Stimulated activated CD4-positive, alpha-beta T cell treated with anti-CD3 and anti-CD28 coated beads, Interleukin-1b, Interleukin-23, amount 100 ng/mL, for 48 hours (primary cell): ENCODE measurements around the gene CACNA2D4.
"Not testable (repeated sequence)": the region's sequence is repeated elsewhere in the genome, so short reads cannot be mapped to it uniquely, and the experiment has no call there.

Experiments used
- DNase-seq: peaks from one replicate; pipeline ENCODE4 v3.0.0-alpha.2; 2020

The CACNA2D4 gene

DNA sequence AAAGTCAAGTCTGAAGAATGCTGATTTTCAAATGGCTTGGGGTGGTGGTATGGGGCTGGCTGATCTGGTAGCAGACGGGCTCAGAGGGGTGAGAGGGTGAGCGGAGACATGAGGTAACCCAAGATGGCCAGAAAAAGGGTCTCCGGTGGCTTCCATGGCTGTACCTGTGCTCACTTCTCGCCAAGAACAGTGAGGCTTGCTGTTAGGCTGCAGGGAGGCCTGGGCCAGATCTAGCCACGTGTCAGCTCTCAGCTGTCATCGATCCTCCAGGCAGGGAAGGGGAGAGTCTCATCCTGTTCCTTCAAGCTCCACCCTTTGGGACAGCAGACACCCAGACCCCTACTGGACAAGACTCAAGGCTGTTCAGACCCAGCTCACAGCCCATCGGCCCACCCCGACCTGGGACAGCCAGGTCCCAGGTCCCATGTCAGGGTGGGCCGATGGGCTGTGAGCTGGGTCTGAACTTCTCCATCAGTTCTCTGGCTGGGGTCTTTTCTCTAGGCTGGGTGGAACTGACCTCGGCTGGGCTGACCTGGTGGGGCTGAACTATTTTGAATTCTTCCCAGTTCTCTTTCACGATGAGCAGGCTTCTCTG, 89.0 kb downstream of the CACNA2D4 start:
- DNase-seq = no peak

- no peak for DNase-seq
These were observed 89.6 kb downstream of the CACNA2D4 start for GRCh38 chr12:1828856-1829255.

DNA sequence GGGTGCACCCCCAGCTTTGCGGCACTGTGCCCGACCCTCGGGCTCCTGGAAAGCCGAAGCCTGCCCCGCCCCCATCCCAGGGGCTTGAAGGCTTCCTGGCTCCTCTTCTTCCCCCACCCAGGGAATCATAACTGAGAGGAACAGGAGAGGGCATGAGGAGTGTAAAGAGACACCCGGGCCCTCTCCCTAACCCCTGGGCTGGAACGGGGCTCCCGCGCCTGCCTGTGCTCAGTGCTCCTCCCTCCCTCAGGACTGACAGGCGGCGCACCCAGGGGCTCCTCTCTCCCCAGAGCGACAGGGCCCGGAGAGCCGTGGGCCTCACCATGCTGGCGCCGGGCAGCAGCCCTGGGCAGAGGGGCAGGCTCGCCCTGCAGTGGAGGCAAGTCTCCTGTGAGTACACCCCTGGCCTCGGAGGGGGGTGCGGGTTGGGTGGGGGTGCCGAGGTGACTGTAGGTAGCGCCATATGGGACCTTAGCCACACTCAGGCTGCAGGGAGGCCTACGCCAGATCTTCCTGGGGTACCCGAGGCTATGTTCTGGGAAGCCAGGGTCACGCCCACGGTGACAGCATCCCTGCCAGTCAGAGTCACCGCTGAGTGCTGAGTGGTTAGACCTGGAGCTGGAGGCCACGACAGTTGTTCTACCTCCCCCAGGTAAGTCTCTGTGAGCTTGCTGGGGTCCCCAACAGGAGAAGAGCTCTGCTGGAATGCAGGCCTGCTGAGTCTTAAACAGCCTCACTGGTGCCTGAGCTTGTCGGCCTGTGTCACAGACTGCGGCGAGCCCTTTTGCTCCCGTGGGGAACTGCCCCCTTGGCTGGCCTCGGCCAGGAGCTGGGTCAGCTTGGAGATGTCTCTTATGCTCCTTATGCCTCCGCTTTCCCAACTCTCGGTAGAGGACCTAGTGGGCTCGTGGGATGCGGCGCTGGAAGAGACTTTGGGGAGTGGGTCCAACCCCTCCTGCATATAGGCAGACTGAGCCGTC, 90.3 kb downstream of the CACNA2D4 start:
- DNase-seq = no peak

- no peak for DNase-seq
These were observed 91.4 kb downstream of the CACNA2D4 start for GRCh38 chr12:1826867-1827705.

DNA sequence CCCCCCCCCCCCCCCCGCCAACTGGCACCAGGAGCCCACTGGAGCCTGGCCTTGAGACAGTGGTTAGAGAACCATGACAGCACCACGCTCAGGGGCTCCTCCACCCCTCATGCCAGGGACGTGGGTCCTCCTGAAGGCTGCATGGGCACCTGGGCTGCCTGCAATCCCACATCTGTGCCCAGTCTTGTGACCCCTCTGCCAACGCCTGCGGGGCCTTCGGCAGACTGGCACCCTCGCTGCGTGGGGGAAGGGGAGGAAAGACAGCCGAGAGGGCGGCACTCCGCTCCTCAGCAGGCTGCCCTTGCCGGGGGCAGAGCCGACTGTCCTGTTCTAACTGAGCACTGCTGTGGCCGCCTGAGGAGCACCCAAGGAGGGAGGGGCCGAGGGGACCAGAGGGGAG, 92.1 kb downstream of the CACNA2D4 start:
- DNase-seq = no peak

- no peak for DNase-seq
These were observed 92.9 kb downstream of the CACNA2D4 start for GRCh38 chr12:1825382-1826102.

DNA sequence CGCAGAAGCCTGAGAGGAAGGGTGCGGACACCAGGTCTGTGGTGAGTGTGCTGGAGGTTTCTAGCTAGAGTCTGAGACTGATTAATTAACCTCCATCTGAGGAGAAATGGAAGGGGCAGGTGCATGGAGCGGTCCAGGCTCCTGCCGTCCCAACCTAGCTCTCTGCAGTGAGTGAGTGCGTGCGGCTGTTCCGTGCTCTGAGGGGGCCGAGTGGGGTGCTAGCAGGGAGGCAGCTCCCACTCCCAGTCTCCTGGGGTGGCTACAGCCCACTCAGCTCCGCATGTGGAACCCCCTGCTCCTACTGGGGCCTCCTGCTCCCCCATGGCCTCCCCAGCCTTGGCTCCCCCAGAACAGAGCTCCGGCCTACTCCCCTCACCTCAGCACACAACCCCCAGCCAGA, 95.2 kb downstream of the CACNA2D4 start:
- no peak for DNase-seq

DNA sequence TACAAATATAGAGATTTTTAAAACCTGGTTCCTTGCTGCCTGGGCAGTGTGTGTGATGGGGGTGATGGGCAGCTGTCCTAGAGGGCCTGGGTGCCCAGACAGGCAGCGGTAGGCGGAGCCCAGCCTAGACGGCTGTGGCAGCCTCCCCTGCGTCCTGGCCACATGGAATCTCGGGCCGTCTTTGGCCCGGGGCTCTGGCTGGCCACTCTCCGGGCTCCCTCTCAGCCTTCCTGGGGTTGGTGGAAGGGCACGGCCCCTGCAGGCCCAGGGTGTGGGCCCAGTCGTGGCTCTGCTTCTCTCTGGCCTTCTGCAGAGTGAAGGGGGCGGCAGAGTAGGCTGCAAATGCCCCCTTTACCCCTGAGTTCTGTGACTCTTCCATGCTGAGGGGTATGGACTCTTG, 95.8 kb downstream of the CACNA2D4 start:
- no peak for DNase-seq

DNA sequence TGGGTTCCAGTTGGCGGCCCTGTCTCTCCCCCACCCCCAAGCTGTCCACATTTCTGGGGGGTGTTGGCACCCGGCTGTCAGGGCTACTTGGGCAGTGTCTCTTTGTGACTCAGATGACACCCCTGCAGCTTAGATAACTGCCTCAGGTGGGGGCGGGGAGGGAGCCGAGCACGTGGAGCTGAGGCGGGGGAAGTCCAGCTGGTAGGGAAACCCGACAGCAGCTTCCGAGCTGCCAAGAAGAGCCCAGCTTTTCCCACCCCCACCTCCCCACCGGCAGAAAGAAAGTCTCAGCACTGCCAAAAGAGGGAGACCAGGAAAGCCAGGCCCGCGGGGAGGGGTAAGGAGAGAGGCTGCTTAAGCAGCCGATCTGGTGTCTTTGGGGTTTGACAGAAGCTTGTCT, 96.6 kb downstream of the CACNA2D4 start:
- DNase-seq = no peak

GRCh38 chr12:1820896-1821291, 97.6 kb downstream of the CACNA2D4 start:
- DNase-seq = no peak

GRCh38 chr12:1820191-1820895, 98.1 kb downstream of the CACNA2D4 start, which contains the start of gene LRTM2:
LRTM2 (plus strand) TSS chr12:1820565; CDS start chr12:1828149, 7,584 bp downstream.
- no peak for DNase-seq

GRCh38 chr12:1819571-1819970, 98.9 kb downstream of the CACNA2D4 start:
- DNase-seq = no peak

- DNase-seq = no peak
These were observed 99.4 kb downstream of the CACNA2D4 start for GRCh38 chr12:1819050-1819449.

GRCh38 chr12:1817928-1818327, 100.5 kb downstream of the CACNA2D4 start:
- not testable (repeated sequence) for DNase-seq

DNA sequence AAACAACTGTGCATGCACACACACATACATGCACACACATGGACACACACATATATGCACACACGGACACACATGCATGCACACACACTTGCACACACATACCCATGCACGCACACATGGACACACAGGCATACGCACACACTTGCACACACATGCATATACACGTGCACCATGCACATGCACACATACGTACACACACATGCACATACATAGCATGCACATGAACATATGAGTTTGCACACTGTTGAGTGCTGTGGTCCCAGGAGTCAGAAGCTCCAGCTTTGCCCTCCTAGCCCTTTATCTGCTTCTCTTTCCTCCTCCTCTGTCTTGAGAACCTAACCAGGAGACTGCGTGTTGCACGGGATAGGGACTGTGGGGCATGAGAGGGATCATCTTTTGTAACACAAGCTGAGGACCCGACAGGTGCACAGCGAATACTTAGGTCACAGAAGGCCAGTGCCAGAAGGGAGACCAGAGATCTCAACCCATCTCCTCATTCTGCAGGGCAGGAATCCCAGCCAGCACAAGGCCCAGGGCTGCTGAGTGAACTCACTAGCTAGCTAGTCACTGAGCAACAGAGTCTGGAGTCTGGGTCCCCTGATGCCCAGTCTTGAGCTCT, 101.6 kb downstream of the CACNA2D4 start:
- no peak for DNase-seq

DNA sequence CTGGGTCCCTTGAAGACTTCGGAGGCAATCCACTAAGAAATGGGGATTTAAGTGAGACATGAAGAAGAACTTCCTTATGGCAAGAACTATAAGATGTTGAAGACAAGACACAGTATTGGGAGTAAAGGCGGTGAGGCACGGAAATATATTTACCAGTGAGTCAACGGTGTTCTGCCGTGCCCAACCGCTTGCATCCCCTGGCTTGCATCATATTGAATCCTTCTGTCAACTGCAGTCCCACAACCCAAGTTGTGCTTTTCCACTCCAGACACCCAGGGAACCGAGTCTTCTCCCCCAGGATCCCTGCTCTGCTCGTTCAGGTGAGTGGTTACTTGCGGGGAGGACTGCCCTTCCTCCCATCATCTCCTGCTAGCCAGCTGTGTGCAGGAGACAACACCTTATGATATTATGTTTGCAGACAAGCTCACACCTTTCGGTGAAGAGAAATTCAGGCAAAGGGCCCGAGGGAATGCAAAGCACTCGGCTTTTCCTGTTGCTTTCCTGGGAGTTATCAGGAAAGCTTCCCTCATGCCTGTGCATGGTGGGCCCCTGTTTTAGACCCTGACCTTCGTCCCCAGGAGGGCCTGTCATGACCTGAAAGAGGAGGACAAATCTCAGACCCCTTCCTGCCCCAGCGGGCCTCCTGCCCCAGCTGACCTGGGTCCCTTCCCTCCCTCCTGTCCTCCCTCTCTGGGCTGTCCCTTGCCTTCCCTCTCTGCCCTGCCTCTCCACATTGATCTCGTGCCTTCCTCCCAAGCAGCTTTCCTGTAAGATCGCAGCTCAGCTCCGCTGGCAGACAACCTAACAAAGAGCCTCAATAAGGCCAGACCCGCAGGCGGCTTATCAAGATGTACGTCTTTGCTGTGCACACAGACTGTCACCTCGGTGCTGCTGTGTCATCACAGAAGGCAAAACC, 102.4 kb downstream of the CACNA2D4 start:
- no peak for DNase-seq

GRCh38 chr12:1815108-1815507, 103.3 kb downstream of the CACNA2D4 start:
- DNase-seq = no peak

GRCh38 chr12:1814266-1814665, 104.2 kb downstream of the CACNA2D4 start:
- DNase-seq = no peak

GRCh38 chr12:1812650-1813302, 105.7 kb downstream of the CACNA2D4 start:
- no peak for DNase-seq

DNA sequence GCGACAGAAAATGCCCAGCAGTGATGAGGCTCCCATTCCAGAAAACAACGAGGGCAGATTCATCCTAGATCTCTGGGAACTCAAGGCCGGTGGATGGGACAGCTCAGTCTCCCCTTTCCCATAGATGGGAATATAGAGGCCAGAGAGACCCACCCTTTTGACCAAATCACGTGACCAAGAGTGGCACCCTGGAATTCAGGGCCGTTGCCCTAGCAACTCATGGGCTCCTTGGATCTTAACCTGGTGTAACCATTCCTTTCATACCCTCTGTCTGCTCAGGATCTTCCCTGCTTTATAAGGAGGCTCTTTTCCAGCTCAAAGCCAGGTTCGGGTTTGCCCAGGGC, 106.5 kb downstream of the CACNA2D4 start:
- DNase-seq = no peak
